Stimulated activated naive CD4-positive, alpha-beta T cell (primary cell): ENCODE measurements around the gene SDHB.

Experiments used
- DNase-seq, 6 experiments: peaks; one replicate each; lab custom pipeline; 2025; lab: John Stamatoyannopoulos, UW

SDHB gene

DNA sequence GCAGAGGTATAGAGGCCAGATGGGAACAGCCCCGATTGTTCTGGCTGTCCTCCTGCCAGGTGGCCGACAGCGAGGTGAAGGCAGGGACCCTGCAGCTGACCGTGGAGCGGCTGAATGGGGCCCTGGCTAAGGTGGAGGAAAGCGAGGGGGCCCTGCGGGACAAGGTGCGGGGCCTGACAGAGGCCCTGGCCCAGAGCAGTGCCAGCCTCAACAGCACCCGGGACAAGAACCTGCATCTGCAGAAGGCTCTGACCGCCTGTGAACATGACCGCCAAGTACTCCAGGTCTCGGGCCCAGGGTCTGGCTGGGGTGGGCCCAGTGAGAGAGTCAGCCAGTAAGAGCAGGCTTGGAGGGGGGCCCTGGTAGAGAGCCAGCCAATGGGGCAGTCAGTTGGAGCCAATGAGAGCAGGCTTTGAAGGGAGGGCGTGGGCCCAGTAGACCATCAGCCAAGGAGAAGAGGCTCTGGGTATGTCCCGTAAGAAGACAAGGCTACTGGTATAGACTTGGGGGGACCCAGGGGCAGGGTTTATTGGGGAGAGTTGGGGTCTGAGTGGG, 84.7 kb downstream of the SDHB start:
- DNase-seq = no peak
